Frontal cortex (tissue), 4 donors: Measurements from ENCODE around the gene LETMD1. TPM values are rescaled to one million over a fixed set of nuclear protein-coding genes. Genes with fewer than 3 reads are reported as not detected.
A peak's percentile ranks its signal among the peaks of the same experiment; 100 is the strongest.
"Not testable (repeated sequence)": the region's sequence is repeated elsewhere in the genome, so short reads cannot be mapped to it uniquely, and the experiment has no call there.

ENCODE experiments used
- DNase-seq, 2 donors: peaks; one replicate each; pipeline ENCODE4 v3.0.0; 2012; ENCODE audit warnings: low spot score in 2 of 2
- FAIRE-seq: peaks from 2 replicates; lab custom pipeline; 2012; peaks lifted over from hg19 to GRCh38; lab: Jason Lieb, UNC
- total RNA-seq: library from RNA; depleted of rRNA; stranded (reverse); fragments of >200 nt; gene quantifications from one replicate; pipeline ENCODE4 v1.2.3, GENCODE V29; 2014
- donor health status: control.
- donor health status: control.
- donor health status: control.

LETMD1 gene, protein sequence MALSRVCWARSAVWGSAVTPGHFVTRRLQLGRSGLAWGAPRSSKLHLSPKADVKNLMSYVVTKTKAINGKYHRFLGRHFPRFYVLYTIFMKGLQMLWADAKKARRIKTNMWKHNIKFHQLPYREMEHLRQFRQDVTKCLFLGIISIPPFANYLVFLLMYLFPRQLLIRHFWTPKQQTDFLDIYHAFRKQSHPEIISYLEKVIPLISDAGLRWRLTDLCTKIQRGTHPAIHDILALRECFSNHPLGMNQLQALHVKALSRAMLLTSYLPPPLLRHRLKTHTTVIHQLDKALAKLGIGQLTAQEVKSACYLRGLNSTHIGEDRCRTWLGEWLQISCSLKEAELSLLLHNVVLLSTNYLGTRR
- total RNA-seq = 54.6 TPM

DNA sequence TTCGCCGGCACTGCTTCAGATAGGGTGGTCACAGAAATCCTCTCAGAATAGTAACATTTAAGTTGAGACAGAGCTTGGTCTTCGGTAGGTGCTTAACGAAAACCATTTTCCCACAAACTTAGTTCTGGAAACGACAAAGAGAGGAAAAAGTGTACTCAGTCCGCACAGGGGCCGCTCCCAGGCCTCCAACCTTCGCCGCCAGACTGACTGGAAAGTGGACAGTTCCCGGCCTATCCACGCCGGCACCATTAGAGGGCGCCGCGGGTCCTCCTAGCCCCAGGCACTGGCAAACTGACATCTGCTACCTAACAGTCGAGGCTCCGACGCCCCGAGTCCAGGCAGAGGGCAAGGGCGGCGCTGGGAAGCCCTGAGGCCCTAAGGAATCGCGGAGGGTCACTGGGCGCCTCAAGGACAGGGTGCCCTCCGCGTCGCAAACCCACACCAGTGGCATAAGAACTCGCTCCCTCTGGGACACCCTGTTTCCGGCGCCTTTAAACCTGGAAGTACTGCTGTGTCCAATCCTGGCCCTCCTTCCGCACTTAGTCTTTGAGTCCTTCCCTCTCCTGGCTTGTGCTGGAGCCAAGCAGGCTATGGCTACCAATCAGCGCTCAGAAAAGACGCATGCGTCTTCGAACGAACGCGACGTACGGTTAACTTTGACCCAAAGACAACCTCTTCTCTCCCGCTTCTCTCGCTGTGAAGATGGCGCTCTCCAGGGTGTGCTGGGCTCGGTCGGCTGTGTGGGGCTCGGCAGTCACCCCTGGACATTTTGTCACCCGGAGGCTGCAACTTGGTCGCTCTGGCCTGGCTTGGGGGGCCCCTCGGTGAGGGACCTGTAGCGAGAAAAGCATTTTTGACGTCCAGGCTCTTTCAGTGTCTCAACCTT, at the start of gene LETMD1:
TSS of gene LETMD1 (plus strand) at position 673 of the 886 bp plus-strand sequence. CDS start at position 703, 30 bp downstream.
- peak; percentile 73 to 90 for DNase-seq
- peak; percentile 6 for FAIRE-seq

GRCh38 chr12:50999093-50999492, 49.0 kb upstream of the LETMD1 start:
- DNase-seq (no peak), FAIRE-seq (no peak)

DNA sequence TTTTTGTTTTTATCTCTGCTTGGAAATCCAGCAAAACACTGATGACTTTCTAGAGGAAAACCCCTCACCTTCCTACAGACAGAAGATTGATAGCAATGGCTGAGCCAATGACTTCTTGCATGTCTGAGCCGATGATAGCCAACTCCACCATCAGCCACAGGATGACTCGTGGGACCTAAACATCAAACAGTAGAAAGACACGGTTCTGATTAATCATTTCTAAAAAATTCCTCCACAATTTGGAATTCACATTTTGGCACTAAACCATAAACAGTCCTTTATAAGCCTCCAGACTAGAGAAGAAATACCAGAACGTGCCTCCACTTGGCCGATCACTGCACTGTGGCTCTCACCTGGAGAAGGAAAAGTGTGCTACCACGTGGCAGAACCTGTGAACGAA, 47.9 kb upstream of the LETMD1 start:
- DNase-seq (no peak), FAIRE-seq (no peak)

- FAIRE-seq (no peak), DNase-seq (no peak)
Measured at GRCh38 chr12:51001799-51002198, 46.3 kb upstream of the LETMD1 start.

DNA sequence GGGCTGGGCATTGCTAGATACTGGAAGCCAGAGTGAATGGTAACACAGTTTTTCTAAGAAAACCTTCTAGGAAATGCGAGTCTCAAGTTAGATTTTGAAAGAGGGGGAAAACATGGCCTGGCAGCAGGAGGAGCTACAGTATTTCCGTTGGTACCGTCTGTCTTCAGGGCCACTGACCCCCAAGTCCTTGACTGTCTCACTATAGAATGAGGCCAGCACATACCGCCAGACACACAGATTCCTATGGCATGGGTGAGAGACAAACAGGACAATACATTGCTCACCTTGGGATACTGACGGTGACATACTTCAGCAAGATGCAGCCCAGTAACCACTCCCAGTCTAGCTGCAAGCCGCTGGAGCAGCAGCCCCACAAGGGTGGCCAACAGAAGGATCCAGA, 43.6 kb upstream of the LETMD1 start:
- no peak for FAIRE-seq
- DNase-seq = no peak

- FAIRE-seq (no peak), DNase-seq (no peak)
Measured at GRCh38 chr12:51005030-51005429, 43.1 kb upstream of the LETMD1 start.

DNA sequence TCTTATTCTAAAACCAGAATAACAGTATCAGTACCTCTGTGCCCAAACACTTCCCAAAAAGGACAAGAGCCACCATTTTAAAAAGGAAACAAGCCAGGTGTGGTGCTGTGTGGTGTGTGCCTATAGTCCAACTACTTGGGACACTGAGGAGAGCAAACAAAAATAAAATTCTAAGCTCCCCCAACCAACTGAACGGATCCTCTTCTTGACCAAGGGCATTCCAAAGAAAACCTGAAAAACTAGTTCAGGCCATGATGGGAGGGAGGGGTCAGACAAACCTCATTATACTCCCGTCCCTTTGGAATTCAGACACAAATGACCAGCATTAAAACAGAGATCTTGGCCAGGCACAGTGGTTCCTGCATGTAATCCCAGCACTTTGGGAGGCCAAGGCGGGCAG, 42.5 kb upstream of the LETMD1 start:
- FAIRE-seq (no peak), DNase-seq (no peak)

- FAIRE-seq (no peak), DNase-seq (no peak)
Measured at GRCh38 chr12:51008329-51009055, 39.6 kb upstream of the LETMD1 start.

DNA sequence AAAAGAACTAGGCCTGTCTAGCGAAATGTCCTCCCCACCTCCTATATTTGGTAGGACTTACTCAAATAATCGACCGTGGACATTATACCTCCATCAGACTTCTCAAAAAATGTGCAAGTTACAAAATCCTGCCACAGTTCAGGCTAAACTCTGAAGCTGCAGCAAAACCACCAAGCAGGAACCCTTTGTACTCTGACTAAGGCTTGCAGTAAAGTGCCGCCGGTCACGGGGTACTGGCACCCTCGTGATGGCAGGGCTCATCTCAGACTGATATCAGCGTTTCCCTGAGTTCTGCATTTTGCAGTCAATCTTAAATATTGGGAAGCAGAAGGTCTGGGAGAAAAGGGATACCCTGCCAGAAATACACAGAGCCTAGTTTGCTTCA, 39.1 kb upstream of the LETMD1 start:
- DNase-seq (peak in 1 of 2 donors; percentile 48), FAIRE-seq (no peak)

- FAIRE-seq (no peak), DNase-seq (no peak)
Measured at GRCh38 chr12:51011955-51012354, 36.2 kb upstream of the LETMD1 start.

DNA sequence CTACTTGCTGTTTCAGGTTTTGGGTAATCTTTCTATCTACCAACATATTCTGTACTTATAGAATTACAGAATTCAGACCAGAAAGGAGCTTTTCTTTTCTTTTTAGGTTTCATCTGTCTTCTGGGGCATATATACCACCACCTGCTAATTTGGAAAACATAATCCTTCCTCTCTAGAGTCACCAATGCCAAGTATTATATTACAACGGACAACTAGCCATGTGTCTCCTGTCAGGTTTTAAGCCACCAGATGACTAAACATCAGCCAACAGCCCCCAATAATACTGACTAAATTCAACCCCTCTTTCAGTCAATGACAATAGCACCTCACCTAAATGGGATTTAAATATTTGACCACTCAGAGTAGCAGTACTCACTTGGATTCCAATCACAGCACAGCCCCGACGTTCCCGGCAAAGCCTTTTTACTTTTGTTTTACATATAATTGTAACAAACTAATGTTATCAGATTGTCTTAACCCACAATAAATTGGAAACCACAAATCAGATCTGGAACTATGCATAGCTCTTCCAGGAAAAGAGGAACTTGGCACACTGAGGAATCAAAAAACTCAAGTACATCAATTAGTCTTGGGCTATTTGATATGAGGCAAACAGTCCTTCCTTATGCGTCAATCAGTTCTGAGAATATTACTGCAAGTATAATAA, 35.4 kb upstream of the LETMD1 start:
- DNase-seq (no peak), FAIRE-seq (no peak)

- no peak for FAIRE-seq
Measured at GRCh38 chr12:51013441-51013840, 34.7 kb upstream of the LETMD1 start.

DNA sequence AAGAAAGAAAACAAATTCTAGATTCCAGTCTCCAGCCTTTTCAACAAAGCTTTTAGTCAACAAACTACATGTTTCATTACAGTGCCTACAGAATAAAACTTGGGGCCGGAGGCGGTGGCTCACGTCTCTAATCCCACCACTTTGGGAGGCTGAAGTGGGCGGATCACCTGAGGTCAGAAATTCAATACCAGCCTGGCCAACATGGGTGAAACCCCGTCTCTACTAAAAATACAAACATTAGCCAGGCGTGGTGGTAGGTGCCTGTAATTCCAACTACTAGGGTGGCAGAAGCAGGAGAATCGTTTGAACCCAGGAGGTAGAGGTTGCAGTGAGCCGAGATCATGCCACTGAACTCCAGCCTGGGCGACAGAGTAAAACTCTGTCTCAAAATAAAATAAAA, 33.7 kb upstream of the LETMD1 start:
- not testable (repeated sequence) for FAIRE-seq, DNase-seq

More at GRCh38 chr12:51013441-51013840, 34.7 kb upstream of the LETMD1 start:
- no peak for DNase-seq

- no peak for FAIRE-seq
- no peak for DNase-seq
Measured at GRCh38 chr12:51017452-51017851, 30.7 kb upstream of the LETMD1 start.

GRCh38 chr12:51018956-51019355, 29.2 kb upstream of the LETMD1 start:
- FAIRE-seq (no peak), DNase-seq (no peak)

GRCh38 chr12:51019927-51020326, 28.2 kb upstream of the LETMD1 start:
- DNase-seq (no peak), FAIRE-seq (no peak)

DNA sequence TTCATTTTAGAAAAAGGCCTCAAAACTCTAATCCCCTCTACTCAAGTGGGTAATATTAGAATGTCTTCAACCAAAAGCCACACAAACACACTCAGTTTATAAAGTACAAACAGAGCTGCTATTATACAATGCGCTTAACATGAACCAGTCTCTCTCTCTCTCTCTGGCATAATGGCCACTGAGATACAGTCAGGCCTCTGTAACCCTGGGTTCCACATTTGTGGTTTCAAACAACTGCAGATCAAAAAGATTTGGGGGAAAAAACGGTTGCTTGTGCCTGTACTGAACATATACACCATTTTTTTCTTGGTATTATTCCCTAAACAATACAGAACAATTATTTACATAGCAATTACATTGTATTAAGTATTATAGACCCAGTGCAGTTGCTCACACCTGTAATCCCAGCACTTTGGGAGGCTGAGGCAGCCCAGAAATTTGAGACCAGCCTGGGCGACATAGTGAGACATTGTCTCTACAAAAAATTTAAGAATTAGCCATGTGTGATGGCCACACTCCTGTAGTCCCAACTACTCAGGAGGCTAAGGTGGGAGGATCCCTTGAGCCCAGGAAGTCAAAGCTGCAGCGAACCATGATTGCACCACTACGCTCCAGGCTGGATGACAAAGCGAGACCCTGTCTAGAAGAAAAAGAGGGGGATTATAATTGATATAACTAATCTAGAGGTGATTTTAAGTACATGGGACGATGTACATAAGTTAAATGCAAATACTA, 27.5 kb upstream of the LETMD1 start:
- DNase-seq (no peak), FAIRE-seq (no peak)

GRCh38 chr12:51021694-51022093, 26.4 kb upstream of the LETMD1 start:
- no peak for FAIRE-seq
- no peak for DNase-seq
